Measurements from ENCODE around the gene CD300LG. TPM values are rescaled to one million over a fixed set of nuclear protein-coding genes. Genes with fewer than 3 reads are reported as not detected.
A peak's percentile ranks its signal among the peaks of the same experiment; 100 is the strongest.
"Not testable (repeated sequence)": the region's sequence is repeated elsewhere in the genome, so short reads cannot be mapped to it uniquely, and the experiment has no call there.

CD300LG gene
- total and polyA plus RNA-seq, 8 donors = 0.29 to 3.7 (median 0.92) TPM; not detected in 1

DNA sequence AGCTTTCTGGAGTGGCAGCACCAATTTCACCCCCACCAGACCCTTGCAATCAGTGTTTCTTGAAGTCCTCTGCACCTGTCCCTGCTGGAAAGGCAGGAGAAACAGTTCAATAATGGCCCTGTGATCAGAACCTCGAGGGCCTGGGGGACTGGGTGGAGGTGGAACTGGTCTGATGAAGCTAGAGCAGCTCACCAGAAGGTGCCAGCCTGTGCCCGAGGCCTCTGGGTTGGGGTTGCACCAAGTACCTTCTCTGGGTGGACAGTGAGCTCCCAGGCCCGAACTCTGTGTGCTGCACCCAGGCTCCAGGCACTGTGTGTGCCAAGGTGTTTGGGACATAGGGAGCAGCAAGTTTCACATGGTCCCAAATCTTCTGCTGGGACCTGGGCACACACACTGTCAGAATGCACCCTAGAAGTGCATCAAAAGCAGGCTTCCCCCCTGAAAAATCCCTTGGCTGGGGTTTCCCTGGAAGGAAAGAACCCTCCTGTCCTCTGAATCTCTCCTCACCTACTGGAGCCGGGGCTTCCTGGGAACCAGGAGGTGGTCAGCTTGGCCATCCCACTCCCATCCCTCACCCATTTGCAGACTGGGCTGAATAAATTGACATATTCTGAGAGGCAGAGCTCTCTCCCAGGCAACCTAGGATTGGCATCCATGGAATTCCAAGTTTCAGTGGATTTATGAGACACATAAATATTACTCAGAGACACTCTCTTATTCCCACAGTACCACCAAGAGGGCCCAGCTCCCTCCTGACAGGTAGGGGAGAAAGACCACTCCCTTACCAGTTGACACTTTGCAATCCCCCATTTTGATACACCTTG is 17.4 kb downstream of the CD300LG start:
- H3K4me3 ChIP-seq = no peak overlapping the region

DNA sequence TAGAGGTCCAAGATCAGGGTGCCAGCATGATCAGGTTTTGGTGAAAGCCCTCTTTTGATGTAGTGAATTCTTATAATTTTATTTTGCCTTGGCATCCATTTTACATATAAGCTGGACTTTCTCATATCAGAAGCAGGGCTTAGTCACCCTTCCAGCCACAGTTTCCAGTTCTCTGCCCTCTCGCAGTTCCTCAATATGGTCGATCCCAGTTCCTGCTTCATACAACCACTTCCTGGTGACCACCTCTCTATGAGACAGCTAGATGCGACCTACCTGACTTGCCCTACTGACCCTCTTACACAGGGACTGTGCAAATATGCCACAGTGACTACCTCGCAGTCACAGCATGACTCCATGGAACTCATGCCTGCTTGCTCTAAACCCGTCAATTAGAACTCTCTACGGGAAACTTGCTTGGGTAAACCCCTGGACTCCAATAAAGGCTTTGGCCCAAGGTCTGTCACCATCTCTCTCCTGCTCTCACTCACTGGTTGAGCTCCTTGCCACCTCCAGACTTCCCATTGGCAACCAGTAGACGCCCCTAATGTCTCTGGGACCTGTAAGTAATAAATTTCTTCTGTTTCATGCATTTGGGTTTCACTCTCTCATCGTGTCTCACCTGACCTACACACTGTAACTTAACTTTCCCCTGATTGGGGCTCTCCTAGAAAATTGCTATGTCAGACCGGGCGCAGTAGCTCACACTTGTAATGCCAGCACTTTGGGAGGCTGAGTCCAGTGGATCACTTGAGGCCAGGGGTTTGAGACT is 21.4 kb downstream of the CD300LG start:
- Histone ChIP-seq H3K4me3 (no peak overlapping the region), H3K27ac (no peak overlapping the region), H3K36me3 (no peaks in the 10 kb centered on the region), H3K4me1 (peaks cover 0 to 3% (median 0%) of the 10 kb centered on the region in 4 donors), H3K27me3 (peaks cover 0 to 8% (median 3%) of the 10 kb centered on the region in 3 donors), H3K9me3 (no peaks in the 10 kb centered on the region)
- WGBS, 5 donors = 81 to 91% (median 88%) methylated on average over 10 of the region's 10 CpGs
- no peak for TF ChIP-seq EP300 (IDR thresholded peaks at IDR 0.05)
- TF ChIP-seq, protein P1, sequence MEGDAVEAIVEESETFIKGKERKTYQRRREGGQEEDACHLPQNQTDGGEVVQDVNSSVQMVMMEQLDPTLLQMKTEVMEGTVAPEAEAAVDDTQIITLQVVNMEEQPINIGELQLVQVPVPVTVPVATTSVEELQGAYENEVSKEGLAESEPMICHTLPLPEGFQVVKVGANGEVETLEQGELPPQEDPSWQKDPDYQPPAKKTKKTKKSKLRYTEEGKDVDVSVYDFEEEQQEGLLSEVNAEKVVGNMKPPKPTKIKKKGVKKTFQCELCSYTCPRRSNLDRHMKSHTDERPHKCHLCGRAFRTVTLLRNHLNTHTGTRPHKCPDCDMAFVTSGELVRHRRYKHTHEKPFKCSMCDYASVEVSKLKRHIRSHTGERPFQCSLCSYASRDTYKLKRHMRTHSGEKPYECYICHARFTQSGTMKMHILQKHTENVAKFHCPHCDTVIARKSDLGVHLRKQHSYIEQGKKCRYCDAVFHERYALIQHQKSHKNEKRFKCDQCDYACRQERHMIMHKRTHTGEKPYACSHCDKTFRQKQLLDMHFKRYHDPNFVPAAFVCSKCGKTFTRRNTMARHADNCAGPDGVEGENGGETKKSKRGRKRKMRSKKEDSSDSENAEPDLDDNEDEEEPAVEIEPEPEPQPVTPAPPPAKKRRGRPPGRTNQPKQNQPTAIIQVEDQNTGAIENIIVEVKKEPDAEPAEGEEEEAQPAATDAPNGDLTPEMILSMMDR (IDR thresholded peaks at IDR 0.05) = no peak
- no peak for TF ChIP-seq POLR2A (IDR thresholded peaks at IDR 0.05)
- no peak for TF ChIP-seq POLR2AphosphoS5 (IDR thresholded peaks at IDR 0.05)
- intact Hi-C loops (cut with DNase I; ENCODE audit: low total_unique reads) = no loop called here
- DNase-seq = no peak

More for the DNA sequence above, 17.4 kb downstream of the CD300LG start:
- 68 to 89% (median 80%) methylated on average over 1 to 4 of the region's 4 CpGs for WGBS, 5 donors
- peaks cover 0 to 3% (median 0%) of the 10 kb centered on the region in 3 donors for H3K27me3 ChIP-seq
- H3K27ac ChIP-seq = no peak overlapping the region
- no peak for DNase-seq
- H3K4me1 ChIP-seq = no peaks in the 10 kb centered on the region
- no peaks in the 10 kb centered on the region for H3K9me3 ChIP-seq
- TF ChIP-seq, protein P1 (IDR thresholded peaks at IDR 0.05) = no peak
- TF ChIP-seq EP300 (IDR thresholded peaks at IDR 0.05) = no peak
- H3K36me3 ChIP-seq = no peaks in the 10 kb centered on the region
- intact Hi-C loops (cut with DNase I; ENCODE audit: low total_unique reads) = no loop called here

DNA sequence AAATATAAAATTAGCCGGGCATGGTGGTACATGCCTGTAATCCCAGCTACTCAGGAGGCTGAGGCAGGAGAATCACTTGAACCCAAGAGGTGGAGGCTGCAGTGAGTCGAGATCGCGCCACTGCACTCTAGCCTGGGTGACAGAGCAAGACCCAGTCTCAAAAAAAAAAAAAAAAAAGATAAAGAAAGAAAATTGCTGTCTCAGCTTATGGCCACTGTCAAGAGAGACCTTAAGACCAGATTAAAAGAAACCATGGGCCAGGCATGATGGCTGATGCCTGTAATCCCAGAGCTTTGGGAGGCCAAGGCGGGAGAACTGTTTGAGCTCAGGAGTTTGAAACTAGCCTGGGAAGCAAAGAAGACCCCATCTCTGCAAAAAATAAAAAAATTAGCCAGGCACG is 22.1 kb downstream of the CD300LG start:
- H3K27me3 ChIP-seq; H3K9me3 ChIP-seq; DNase-seq; H3K36me3 ChIP-seq; H3K4me1 ChIP-seq; H3K27ac ChIP-seq; H3K4me3 ChIP-seq; intact Hi-C loops (cut with DNase I; ENCODE audit: low total_unique reads): not testable (repeated sequence)
- 75 to 92% (median 91%) methylated on average over 4 to 6 of the region's 6 CpGs for WGBS, 5 donors

DNA sequence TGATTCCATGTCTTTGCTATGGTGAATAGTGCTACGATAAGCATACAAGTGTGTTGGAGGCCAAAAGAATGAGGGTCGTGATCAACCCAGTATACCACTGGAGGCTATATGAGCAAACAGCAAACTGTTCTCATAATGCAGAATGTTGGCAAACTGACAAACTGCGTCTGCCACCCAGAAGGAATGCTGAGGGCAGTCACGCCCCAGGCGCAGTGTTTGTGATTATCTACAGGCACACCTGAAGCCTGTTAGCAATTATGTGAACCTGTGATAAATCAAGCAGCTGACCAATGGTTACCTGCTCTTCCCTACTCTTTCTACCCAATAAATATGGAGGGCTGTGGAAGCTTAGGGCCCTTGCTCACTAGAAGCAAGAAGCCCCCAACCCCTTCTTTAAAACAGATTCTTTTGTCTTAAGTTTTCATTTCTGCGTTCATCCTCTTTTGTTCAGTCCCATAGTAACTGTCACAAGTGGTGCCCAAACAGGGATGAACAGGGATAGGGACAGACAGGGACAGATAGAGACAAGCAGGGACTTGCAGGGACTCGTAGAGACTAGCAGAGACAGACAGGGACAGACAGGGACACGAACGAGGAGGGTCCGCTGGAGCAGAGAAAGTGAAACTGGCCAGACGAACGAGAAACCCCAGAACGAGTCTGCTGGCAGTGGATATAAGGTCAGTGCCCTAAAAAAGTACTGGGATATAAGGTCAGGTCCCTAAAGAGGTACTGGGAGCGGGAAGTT is 25.1 kb downstream of the CD300LG start:
- peak overlapping the region in 3 of 5 donors; percentile 8 to 42 (median 38) for H3K27ac ChIP-seq
- intact Hi-C loops (cut with DNase I; ENCODE audit: low total_unique reads) = no loop called here

DNA sequence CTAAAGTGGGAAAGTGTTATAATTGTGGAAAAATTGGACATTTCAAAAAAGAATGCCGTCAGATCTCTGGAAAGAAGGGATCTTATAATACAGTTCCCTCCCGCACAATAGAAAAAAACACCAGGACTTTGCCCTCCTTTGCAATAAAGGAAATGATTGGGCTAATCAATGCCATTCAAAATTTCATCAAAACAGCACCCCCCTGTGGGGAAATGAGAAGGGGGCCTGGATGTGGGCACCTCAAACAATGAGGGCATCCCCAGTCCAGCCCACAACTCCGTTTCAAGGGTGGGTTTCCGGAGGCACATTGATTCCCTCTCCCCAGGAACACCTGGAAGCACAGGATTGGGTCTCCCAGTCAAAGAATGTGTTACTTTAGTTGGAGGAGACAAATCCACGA is 26.1 kb downstream of the CD300LG start:
- H3K27ac ChIP-seq = no peak overlapping the region

More for the DNA sequence above, 25.1 kb downstream of the CD300LG start:
- H3K27me3 ChIP-seq = peaks cover 0 to 8% (median 3%) of the 10 kb centered on the region in 3 donors
- 34 to 47% (median 43%) methylated on average over 14 of the region's 14 CpGs for WGBS, 5 donors
- H3K36me3 ChIP-seq = peaks cover 0 to 14% (median 2%) of the 10 kb centered on the region in 4 donors
- H3K4me3 ChIP-seq = peak overlapping the region; percentile 6 to 39 (median 20)
- peaks cover 0 to 19% (median 2%) of the 10 kb centered on the region in 4 donors for H3K4me1 ChIP-seq
- no peaks in the 10 kb centered on the region for H3K9me3 ChIP-seq
- DNase-seq = peak; percentile 70 to 76
- TF ChIP-seq POLR2AphosphoS5 (IDR thresholded peaks at IDR 0.05) (peak in 1 of 3 donors; percentile 53), EP300 (IDR thresholded peaks at IDR 0.05) (no peak)

More for the DNA sequence above, 26.1 kb downstream of the CD300LG start:
- DNase-seq = no peak
- 61 to 83% (median 75%) methylated on average over 5 of the region's 5 CpGs for WGBS, 5 donors
- H3K27me3 ChIP-seq = peaks cover 0 to 8% (median 3%) of the 10 kb centered on the region in 3 donors
- no peak overlapping the region for H3K4me3 ChIP-seq
- H3K4me1 ChIP-seq = peaks cover 0 to 19% (median 2%) of the 10 kb centered on the region in 4 donors
- intact Hi-C loops (cut with DNase I; ENCODE audit: low total_unique reads) = no loop called here
- peaks cover 0 to 23% (median 6%) of the 10 kb centered on the region in 4 donors for H3K36me3 ChIP-seq
- H3K9me3 ChIP-seq = no peaks in the 10 kb centered on the region
- TF ChIP-seq POLR2A (IDR thresholded peaks at IDR 0.05) (no peak), POLR2AphosphoS5 (IDR thresholded peaks at IDR 0.05) (no peak), EP300 (IDR thresholded peaks at IDR 0.05) (no peak)
- TF ChIP-seq, protein P1 (IDR thresholded peaks at IDR 0.05) = no peak

Data from stomach (tissue), 9 donors.